DMS153 (cell line): ENCODE data around the gene RUVBL2.

ENCODE experiments used
- DNase-seq: peaks from one replicate; lab custom pipeline; 2025; lab: John Stamatoyannopoulos, UW

RUVBL2 gene

GRCh38 chr19:48964205-48965039 lies 29.3 kb upstream of the RUVBL2 start:
- no peak for DNase-seq

GRCh38 chr19:48965040-48965805 lies 28.5 kb upstream of the RUVBL2 start, which contains the start of gene FTL:
Gene FTL, plus strand, starts transcription at chr19:48965309. Its CDS starts 199 bp downstream, at chr19:48965508.
- DNase-seq = peak; percentile 91

GRCh38 chr19:48965806-48966540 lies 27.7 kb upstream of the RUVBL2 start:
- DNase-seq = peak; percentile 72

GRCh38 chr19:48966541-48967345 lies 26.9 kb upstream of the RUVBL2 start:
- no peak for DNase-seq

GRCh38 chr19:48967346-48968178 lies 26.1 kb upstream of the RUVBL2 start:
- no peak for DNase-seq

- DNase-seq = no peak
Observed at GRCh38 chr19:48968179-48968661, 25.5 kb upstream of the RUVBL2 start.

- no peak for DNase-seq
Observed at GRCh38 chr19:48968813-48969218, 24.9 kb upstream of the RUVBL2 start.

- no peak for DNase-seq
Observed at GRCh38 chr19:48969276-48970138, 24.2 kb upstream of the RUVBL2 start.

- DNase-seq = no peak
Observed at GRCh38 chr19:48970139-48970766, 23.4 kb upstream of the RUVBL2 start.

GRCh38 chr19:48970923-48971395 lies 22.7 kb upstream of the RUVBL2 start:
- peak; percentile 45 for DNase-seq

GRCh38 chr19:48975947-48976847 lies 17.5 kb upstream of the RUVBL2 start:
- no peak for DNase-seq

- no peak for DNase-seq
Observed at GRCh38 chr19:48977061-48977460, 16.6 kb upstream of the RUVBL2 start.

- DNase-seq = no peak
Observed at GRCh38 chr19:48982280-48982679, 11.4 kb upstream of the RUVBL2 start.

GRCh38 chr19:48985711-48986110 lies 8.0 kb upstream of the RUVBL2 start:
- DNase-seq = no peak

- DNase-seq = no peak
Observed at GRCh38 chr19:48986211-48986610, 7.5 kb upstream of the RUVBL2 start.

GRCh38 chr19:48987323-48987722 lies 6.4 kb upstream of the RUVBL2 start:
- DNase-seq = no peak

- no peak for DNase-seq
Observed at GRCh38 chr19:48988286-48988685, 5.4 kb upstream of the RUVBL2 start.

GRCh38 chr19:48988860-48989259 lies 4.8 kb upstream of the RUVBL2 start:
- no peak for DNase-seq
